ENCODE measurements around the gene SOX13. TPM values are rescaled to one million over a fixed set of nuclear protein-coding genes. Genes with fewer than 3 reads are reported as not detected.

Gene SOX13
- total and polyA plus RNA-seq, 2 of the 4 experiments (the other 2 are of a cell fraction): 0.54 to 3.5 TPM

GRCh38 chr1:204127597-204128242, 54.8 kb downstream of the SOX13 start:
- Histone ChIP-seq H3K4me2 (ENCODE audit: low read depth, low read length) (no peak overlapping the region; the same call in 1 of the 2 replicates), H2BK5ac (ENCODE audit: low read depth, low read length, poor library complexity, severe bottlenecking) (no peak overlapping the region)

More at GRCh38 chr1:204127597-204128242, 54.8 kb downstream of the SOX13 start:
- Histone ChIP-seq H3K9ac (ENCODE audit: low read depth, low read length) (no peak overlapping the region), H4K5ac (ENCODE audit: low read depth, low read length) (no peak overlapping the region), H4K8ac (ENCODE audit: low read depth in 2 of 2, low read length in 2 of 2) (peak overlapping the region in 1 of 2 experiments; percentile 76; a peak in 2 of 4 replicates), H3K56ac (ENCODE audit: extremely low read depth, insufficient read depth, low read length) (no peak overlapping the region), H3K4ac (ENCODE audit: low read depth, low read length) (peak overlapping the region; percentile 70), H2AFZ (replicated peaks; ENCODE audit: low read length, poor library complexity) (peak overlapping the region; percentile 35), H3K4me3 (ENCODE audit: insufficient read depth, low read depth, low read length) (no peak overlapping the region), H2AK9ac (replicated peaks; ENCODE audit: low read depth, low read length, poor library complexity) (peak overlapping the region; percentile 76), H3K27ac (ENCODE audit: insufficient read depth, low read length) (no peak overlapping the region), H2AK5ac (ENCODE audit: low read depth, low read length) (peak overlapping the region; percentile 78), H4K20me1 (ENCODE audit: insufficient read depth, low read length) (no peaks in the 10 kb centered on the region), H3K4me1 (ENCODE audit: control insufficient read depth, insufficient read depth, low read length) (peaks cover 19% of the 10 kb centered on the region), H2BK15ac (ENCODE audit: low read depth, low read length) (peak overlapping the region; percentile 39; the same call in 1 of the 3 replicates), H3K9me3 (ENCODE audit: control insufficient read depth, insufficient read depth, low read length) (no peaks in the 10 kb centered on the region), H3K9me1 (ENCODE audit: insufficient read depth, low read length) (peaks cover 14% of the 10 kb centered on the region), H3K18ac (ENCODE audit: low read depth, low read length) (no peak overlapping the region), H3K23ac (ENCODE audit: low read depth, low read length) (no peak overlapping the region), H2BK20ac (ENCODE audit: low read depth, low read length) (peak overlapping the region; percentile 55; the same call in 1 of the 2 replicates), H4K91ac (ENCODE audit: insufficient read depth, low read depth, low read length) (peak overlapping the region; percentile 61; the same call in 1 of the 2 replicates), H3K36me3 (ENCODE audit: control insufficient read depth, insufficient read depth, low read length) (peaks cover 5% of the 10 kb centered on the region), H3K79me1 (ENCODE audit: low read depth in 1 of 2, low read length in 2 of 2) (no peaks in the 10 kb centered on the region), H2BK120ac (ENCODE audit: low read depth, low read length) (no peak overlapping the region; the same call in 1 of the 2 replicates), H3K27me3 (ENCODE audit: control insufficient read depth, insufficient read depth, low read length) (no peaks in the 10 kb centered on the region), H3K14ac (replicated peaks; ENCODE audit: low read depth, low read length) (0 out of 2 replicates have a peak overlapping the region, but pooled peaks have one; percentile 31)
- DNase-seq: peak; percentile 88
- intact Hi-C loops (cut with micrococcal nuclease) (loop anchor here (1.0 to 2.0 kb wide), 4 partner anchors 54 to 267 kb away; partner anchors contain the start of genes SNRPE and SOX13), in situ Hi-C loops (cut with MboI; ENCODE audit: low sequenced_read_pairs) (loop anchor here (5.0 kb wide), 1 partner anchor 255 kb away; no protein-coding TSS in a partner anchor), dilution Hi-C loops (cut with HindIII; ENCODE audit: low sequenced_read_pairs, unreplicated experiment) (loop anchor here (25.0 kb wide), 1 partner anchor 265 kb away; the partner anchor contains the start of gene SNRPE)
- peak; percentile 99 for TF ChIP-seq CTCF (conservative IDR thresholded peaks at IDR 0.05; ENCODE audit: low read depth, low read length)
- TF ChIP-seq RAD21 (IDR thresholded peaks at IDR 0.05; ENCODE audit: low read length): peak; percentile 99
- TF ChIP-seq SMC3 (IDR thresholded peaks at IDR 0.05; ENCODE audit: low read depth, low read length): peak; percentile 99
- no peak for TF ChIP-seq ELK1 (IDR thresholded peaks at IDR 0.05; ENCODE audit: borderline replicate concordance, low read depth, low read length)
- peak; percentile 59 for TF ChIP-seq POLR2A (IDR thresholded peaks at IDR 0.05; ENCODE audit: low read depth, low read length)
- TF ChIP-seq MXI1 (IDR thresholded peaks at IDR 0.05; ENCODE audit: borderline replicate concordance, low read depth, low read length): no peak
- no peak; the same call in 1 of the 2 replicates for TF ChIP-seq RFX5 (IDR thresholded peaks at IDR 0.05; ENCODE audit: low read depth, low read length)
- no peak for TF ChIP-seq MAFK (IDR thresholded peaks at IDR 0.05; ENCODE audit: low read depth, low read length)
- peak; percentile 80; the same call in 1 of the 2 replicates for TF ChIP-seq MAZ (IDR thresholded peaks at IDR 0.05; ENCODE audit: borderline replicate concordance, low read depth, low read length)
- TF ChIP-seq USF2 (IDR thresholded peaks at IDR 0.05; ENCODE audit: low read depth, low read length): 0 out of 2 replicates have a peak, but pooled peaks have one; percentile 6
- no peak for TF ChIP-seq NFE2L2 (IDR thresholded peaks at IDR 0.05; ENCODE audit: low read depth, low read length)
- peak; percentile 34; the same call in 1 of the 2 replicates for TF ChIP-seq CEBPB (IDR thresholded peaks at IDR 0.05; ENCODE audit: low read depth, low read length)
- TF ChIP-seq BHLHE40 (IDR thresholded peaks at IDR 0.05; ENCODE audit: low read depth, low read length): peak; percentile 74
- 60% methylated on average over 1 of the region's 5 CpGs; no CpG with 5 or more reads in 1 of the 2 experiments for WGBS, 2 experiments (ENCODE audit: extremely low coverage in 2 of 2, insufficient read length in 1 of 2)
- CTCF ChIA-PET: interaction anchor here (0.6 to 7.8 kb wide), 10 partner anchors 18 to 284 kb away, joined by 3 to 95 read pairs (median 4); partner anchors contain the start of gene SOX13
- POLR2A ChIA-PET (ENCODE audit: unreplicated experiment): interaction anchor here (0.5 to 1.0 kb wide), 2 partner anchors 10 to 256 kb away, joined by 3 to 8 read pairs; no protein-coding TSS in a partner anchor
- ATAC-seq (ENCODE audit: low read depth): peak; percentile 59
- BruUV-seq (replicated peaks): no TSS peak
